H4 (cell line): ENCODE data around the gene MRM1. TPM values are rescaled to one million over a fixed set of nuclear protein-coding genes. Genes with fewer than 3 reads are reported as not detected.

Source experiments
- total RNA-seq: library from RNA; depleted of rRNA; stranded (reverse); fragments of >200 nt; shearing (Covaris generic); gene quantifications from 2 replicates; pipeline ENCODE4 v1.2.3, GENCODE V29; 2014; rRNA removed

Gene MRM1
- total RNA-seq, 1 experiment from 2014 or later: 3.4 TPM

Other genes with a start within 250 kb of the MRM1 start
- gene TBC1D3H, start 213.1 kb upstream of the MRM1 start, total RNA-seq: not detected in 2 replicates
- gene ZNHIT3, start 114.9 kb upstream of the MRM1 start, total RNA-seq: 44.9 and 62.0 TPM in 2 replicates
- gene MYO19, start 66.7 kb upstream of the MRM1 start, total RNA-seq: 36.0 and 42.7 TPM in 2 replicates
- gene PIGW, start 66.6 kb upstream of the MRM1 start, total RNA-seq: 10.3 and 11.8 TPM in 2 replicates
- gene GGNBP2, start 56.7 kb upstream of the MRM1 start, total RNA-seq: 32.5 and 38.2 TPM in 2 replicates
- gene DHRS11, start 9.7 kb upstream of the MRM1 start, total RNA-seq: 11.7 and 23.0 TPM in 2 replicates